IMR-90 (cell line): Measurements from ENCODE around the gene HASPIN. TPM values are rescaled to one million over a fixed set of nuclear protein-coding genes. Genes with fewer than 3 reads are reported as not detected.
A peak's percentile ranks its signal among the peaks of the same experiment; 100 is the strongest.

Source experiments
- ATAC-seq: fragments of 200-7000 bp; cut with Tn5 transposase; 2 replicates; pipeline ENCODE4 v1.9.1; 2020; ENCODE audit warnings: low read depth, mild to moderate bottlenecking, moderate library complexity
- BruUV-seq: library from RNA; stranded (reverse); fragments of 400-500 nt; replicated peaks from 2 replicates; lab custom pipeline; 2021; lab: Mats Ljungman, UMichigan
- CTCF ChIA-PET: fragments of 300-600 bp; formaldehyde crosslinking; extraction: SDS; loops from one replicate; lab custom pipeline; 2021; ENCODE audit warnings: antibody characterized with exemption; lab: Yijun Ruan, JAX
- POLR2A ChIA-PET: fragments of 300-600 bp; sonication (Branson Sonifier 250); formaldehyde crosslinking; loops from one replicate; lab custom pipeline; 2022; ENCODE audit warnings: antibody characterized with exemption; ENCODE audit not compliant: unreplicated experiment; lab: Charles Lee
- DNase-seq: peaks from one replicate; pipeline ENCODE4 v3.0.0; 2013
- H2AFZ ChIP-seq: replicated peaks from 2 replicates; pipeline ENCODE3; 2013; ENCODE audit warnings: low read length, mild to moderate bottlenecking; ENCODE audit not compliant: poor library complexity
- H2AK5ac ChIP-seq: 2 replicates; pipeline ENCODE4 v1.6.1; 2013; ENCODE audit warnings: low read depth, low read length, inconsistent platforms
- H2AK9ac ChIP-seq: replicated peaks from 2 replicates; pipeline ENCODE3; 2013; ENCODE audit warnings: mild to moderate bottlenecking, low read depth, low read length, moderate library complexity; ENCODE audit not compliant: poor library complexity
- H2BK120ac ChIP-seq: 2 replicates; pipeline ENCODE4 v1.6.1; 2013; ENCODE audit warnings: low read depth, low read length, inconsistent platforms
- H2BK15ac ChIP-seq: 3 replicates; pipeline ENCODE4 v1.6.1; 2013; ENCODE audit warnings: low read depth, low read length, inconsistent platforms
- H2BK20ac ChIP-seq: 2 replicates; pipeline ENCODE4 v1.6.1; 2013; ENCODE audit warnings: low read depth, mild to moderate bottlenecking, inconsistent platforms, low read length, moderate library complexity
- H2BK5ac ChIP-seq: 2 replicates; pipeline ENCODE4 v1.6.1; 2013; ENCODE audit warnings: mild to moderate bottlenecking, low read depth, low read length, inconsistent platforms; ENCODE audit not compliant: poor library complexity, severe bottlenecking
- H3K14ac ChIP-seq: replicated peaks from 2 replicates; pipeline ENCODE4 v1.6.1; 2013; ENCODE audit warnings: low read depth, low read length, inconsistent platforms
- H3K18ac ChIP-seq: 2 replicates; pipeline ENCODE4 v1.6.1; 2013; ENCODE audit warnings: low read depth, low read length, control low read depth
- H3K23ac ChIP-seq: 2 replicates; pipeline ENCODE4 v1.6.1; 2013; ENCODE audit warnings: low read depth, low read length, inconsistent platforms
- H3K27ac ChIP-seq: 2 replicates; pipeline ENCODE4 v1.5.1; 2013; ENCODE audit warnings: mild to moderate bottlenecking, control low read depth, low read length; ENCODE audit not compliant: insufficient read depth
- H3K27me3 ChIP-seq: 2 replicates; pipeline ENCODE4 v1.6.1; 2013; ENCODE audit warnings: low read length; ENCODE audit not compliant: control insufficient read depth, insufficient read depth
- H3K36me3 ChIP-seq: 2 replicates; pipeline ENCODE4 v1.6.1; 2013; ENCODE audit warnings: low read length, mixed read lengths; ENCODE audit not compliant: control insufficient read depth, insufficient read depth
- H3K4ac ChIP-seq: 2 replicates; pipeline ENCODE4 v1.6.1; 2013; ENCODE audit warnings: low read depth, low read length, inconsistent platforms
- H3K4me1 ChIP-seq: 2 replicates; pipeline ENCODE4 v1.6.1; 2013; ENCODE audit warnings: low read length, mixed read lengths; ENCODE audit not compliant: control insufficient read depth, insufficient read depth
- H3K4me2 ChIP-seq: 2 replicates; pipeline ENCODE4 v1.6.1; 2013; ENCODE audit warnings: low read depth, mild to moderate bottlenecking, control low read depth, low read length, moderate library complexity
- H3K4me3 ChIP-seq: 2 replicates; pipeline ENCODE4 v1.5.1; 2013; ENCODE audit warnings: low read depth, mild to moderate bottlenecking, control low read depth, low read length, moderate library complexity; ENCODE audit not compliant: insufficient read depth
- H3K56ac ChIP-seq: 2 replicates; pipeline ENCODE4 v1.6.1; 2013; ENCODE audit warnings: low read length, inconsistent platforms; ENCODE audit not compliant: insufficient read depth; ENCODE audit errors: extremely low read depth
- H3K79me1 ChIP-seq, 2 experiments: 2 replicates each; pipeline ENCODE4 v1.6.1; 2013; ENCODE audit warnings: low read length in 2 of 2, inconsistent platforms in 1 of 2, low read depth in 1 of 2
- H3K9ac ChIP-seq: 2 replicates; pipeline ENCODE4 v1.6.1; 2013; ENCODE audit warnings: low read depth, low read length, control low read depth
- H3K9me1 ChIP-seq: 2 replicates; pipeline ENCODE4 v1.6.1; 2013; ENCODE audit warnings: low read length, inconsistent platforms; ENCODE audit not compliant: insufficient read depth
- H3K9me3 ChIP-seq: 2 replicates; pipeline ENCODE4 v1.6.1; 2013; ENCODE audit warnings: low read length; ENCODE audit not compliant: control insufficient read depth, insufficient read depth
- H4K20me1 ChIP-seq: 2 replicates; pipeline ENCODE4 v1.6.1; 2013; ENCODE audit warnings: low read length, inconsistent platforms; ENCODE audit not compliant: insufficient read depth
- H4K5ac ChIP-seq: 2 replicates; pipeline ENCODE4 v1.6.1; 2013; ENCODE audit warnings: mild to moderate bottlenecking, low read depth, low read length, control low read depth
- H4K8ac ChIP-seq, 2 experiments: 2 replicates each; pipeline ENCODE4 v1.6.1; 2013; ENCODE audit warnings: low read depth in 2 of 2, low read length in 2 of 2, control low read depth in 1 of 2, inconsistent platforms in 1 of 2
- H4K91ac ChIP-seq: 2 replicates; pipeline ENCODE4 v1.6.1; 2013; ENCODE audit warnings: low read depth, low read length, inconsistent platforms; ENCODE audit not compliant: insufficient read depth
- MXI1 ChIP-seq: IDR thresholded peaks from 2 replicates; pipeline ENCODE4 v1.6.1; 2012; ENCODE audit warnings: low read depth, mild to moderate bottlenecking, low read length, moderate library complexity, borderline replicate concordance
- WGBS, 2 experiments: methylation state at CpG; one replicate each; pipeline versions ENCODE4 v1.1.5 to v1.1.7; 2013; ENCODE audit warnings: missing lambda C conversion rate in 2 of 2; ENCODE audit not compliant: insufficient read length in 1 of 2; ENCODE audit errors: extremely low coverage in 2 of 2; 5-methylcytosine and 5-hydroxymethylcytosine counted together
- dilution Hi-C: fragments of 300-500 bp; cut with HindIII; formaldehyde crosslinking; loops from one replicate; pipeline ENCODE4 v1.14.3; 2018; ENCODE audit warnings: low sequenced_read_pairs; ENCODE audit not compliant: unreplicated experiment
- in situ Hi-C: fragments of 300-500 bp; cut with MboI; formaldehyde crosslinking; loops from 3 replicates; pipeline ENCODE4 v1.14.3; 2019; ENCODE audit warnings: low sequenced_read_pairs, inconsistent platforms, mixed read lengths
- intact Hi-C: fragments of 100-400 bp; cut with micrococcal nuclease; formaldehyde crosslinking; loops from 2 replicates; pipeline ENCODE4 v1.10.0; 2022
- polyA plus RNA-seq, 3 experiments: library from polyadenylated mRNA; depleted of rRNA; stranded (reverse); fragments of >200 nt; gene quantifications; 2 replicates each; pipeline ENCODE4 v1.2.3, GENCODE V29; 2012; ENCODE audit warnings: low replicate concordance in 1 of 3
- total RNA-seq: library from RNA; depleted of rRNA; stranded (reverse); fragments of >200 nt; gene quantifications from 2 replicates; pipeline ENCODE4 v1.2.3, GENCODE V29; 2012

Gene HASPIN
- total and polyA plus RNA-seq, 2 of the 4 experiments (the other 2 are of a cell fraction), result 2.2 to 4.3 TPM

GRCh38 chr17:3710951-3711383, 12.7 kb upstream of the HASPIN start:
- Histone ChIP-seq H4K20me1 (no peaks in the 10 kb centered on the region), H3K14ac (no peak overlapping the region; the same call in 1 of the 2 replicates), H2AK5ac (no peak overlapping the region; the same call in 1 of the 2 replicates), H3K4me3 (no peak overlapping the region), H3K36me3 (peaks cover 22% of the 10 kb centered on the region), H3K4me1 (peaks cover 2% of the 10 kb centered on the region; the same call in 1 of the 2 replicates), H3K23ac (no peak overlapping the region), H2BK5ac (peak overlapping the region; percentile 76), H2BK120ac (no peak overlapping the region), H4K5ac (peak overlapping the region; percentile 2; the same call in 1 of the 2 replicates), H3K4ac (no peak overlapping the region), H3K18ac (peak overlapping the region; percentile 60; the same call in 1 of the 2 replicates), H2BK20ac (no peak overlapping the region), H3K9me3 (no peaks in the 10 kb centered on the region), H3K9me1 (no peaks in the 10 kb centered on the region; the same call in 1 of the 2 replicates), H4K91ac (no peak overlapping the region), H3K56ac (no peak overlapping the region), H3K27me3 (no peaks in the 10 kb centered on the region), H2AFZ (no peak overlapping the region), H4K8ac (peak overlapping the region in 1 of 2 experiments; percentile 36; a peak in 1 of 4 replicates), H3K27ac (no peak overlapping the region), H2AK9ac (no peak overlapping the region), H3K4me2 (peak overlapping the region; percentile 55; the same call in 1 of the 2 replicates), H2BK15ac (no peak overlapping the region), H3K79me1 (no peaks in the 10 kb centered on the region), H3K9ac (no peak overlapping the region)
- peak; percentile 67 for ATAC-seq
- DNase-seq, result peak; percentile 71
- no TSS peak for BruUV-seq
- dilution Hi-C loops (no loop called here), in situ Hi-C loops (no loop called here), intact Hi-C loops (no loop called here)
- ChIA-PET POLR2A (no interaction called here), CTCF (interaction anchor here (0.6 to 0.7 kb wide), 2 partner anchors 412 to 1347 kb away, joined by 3 to 4 read pairs; no protein-coding TSS in a partner anchor)
- 57% methylated on average over 1 of the region's 5 CpGs; no CpG with 5 or more reads in 1 of the 2 experiments for WGBS, 2 experiments
- TF ChIP-seq MXI1, result no peak
